ENCODE measurements around the gene SENP2.
"Not testable (repeated sequence)": the region's sequence is repeated elsewhere in the genome, so short reads cannot be mapped to it uniquely, and the experiment has no call there.

The SENP2 gene

DNA sequence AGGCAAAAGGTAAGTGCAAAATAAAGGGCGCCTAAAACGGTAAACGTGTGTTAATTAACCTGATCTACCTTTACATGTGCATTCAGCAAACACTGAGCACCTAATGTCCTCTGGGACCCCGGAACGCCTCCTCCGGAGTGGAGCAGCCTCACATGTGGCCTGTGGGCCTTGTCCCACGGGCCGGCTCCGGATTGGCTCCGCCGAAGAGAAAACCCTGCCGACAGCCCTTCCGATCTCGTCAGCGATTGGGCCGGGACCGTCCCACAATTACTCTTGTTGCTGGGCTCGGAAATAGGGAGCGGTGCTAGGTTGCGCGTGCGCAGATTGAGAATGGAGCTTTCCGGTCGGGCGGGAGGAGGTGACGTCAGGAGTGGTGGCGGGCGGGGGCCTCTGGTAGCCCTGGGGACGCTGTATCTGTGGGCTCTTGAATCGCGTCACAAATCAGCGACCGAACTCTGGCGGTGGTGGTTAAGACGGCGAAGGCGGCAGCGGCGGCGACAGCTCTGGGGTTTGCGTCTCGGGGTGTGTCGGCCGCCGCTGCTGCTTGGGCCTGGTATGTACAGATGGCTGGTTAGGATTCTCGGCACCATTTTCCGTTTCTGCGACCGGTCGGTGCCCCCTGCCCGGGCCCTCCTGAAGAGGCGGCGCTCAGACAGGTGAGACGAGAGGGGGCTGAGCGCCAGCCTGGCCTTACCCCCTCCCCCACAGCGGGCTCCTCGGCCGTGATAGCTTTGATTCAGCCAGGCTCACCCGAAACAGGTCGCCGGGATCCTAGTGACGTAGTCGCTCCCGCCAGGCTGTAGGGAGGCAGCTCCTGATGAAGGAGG lies at the start of gene SENP2:
Gene SENP2 (plus strand): TSS at position 437 of the 827 bp plus-strand sequence. CDS start 119 bp downstream, at position 556.
- DNase-seq, result peak; percentile 98

GRCh38 chr3:185537369-185537970 lies 48.6 kb upstream of the SENP2 start:
- DNase-seq, result peak; percentile 4

DNA sequence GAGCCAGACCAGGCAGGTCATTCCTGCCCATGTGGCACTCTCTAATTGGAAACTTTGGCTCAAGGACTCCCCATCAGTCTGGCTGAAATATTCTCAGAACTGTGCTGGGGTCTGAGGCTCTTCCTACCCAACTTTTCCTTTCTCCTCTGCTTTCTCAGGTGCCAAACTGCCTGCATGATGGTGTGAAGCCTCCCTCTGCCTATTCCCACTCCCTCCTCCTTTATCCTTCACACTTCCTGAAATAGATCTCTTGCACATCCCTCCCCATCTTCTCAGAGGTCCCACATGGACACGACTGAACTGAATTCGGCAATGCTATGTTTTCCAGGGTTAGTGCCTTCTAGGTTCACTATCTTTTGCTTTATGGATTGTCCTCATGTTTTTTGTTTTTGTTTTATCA lies 46.2 kb upstream of the SENP2 start:
- no peak for DNase-seq

- no peak for DNase-seq
Observed at GRCh38 chr3:185540695-185541094, 45.4 kb upstream of the SENP2 start.

DNA sequence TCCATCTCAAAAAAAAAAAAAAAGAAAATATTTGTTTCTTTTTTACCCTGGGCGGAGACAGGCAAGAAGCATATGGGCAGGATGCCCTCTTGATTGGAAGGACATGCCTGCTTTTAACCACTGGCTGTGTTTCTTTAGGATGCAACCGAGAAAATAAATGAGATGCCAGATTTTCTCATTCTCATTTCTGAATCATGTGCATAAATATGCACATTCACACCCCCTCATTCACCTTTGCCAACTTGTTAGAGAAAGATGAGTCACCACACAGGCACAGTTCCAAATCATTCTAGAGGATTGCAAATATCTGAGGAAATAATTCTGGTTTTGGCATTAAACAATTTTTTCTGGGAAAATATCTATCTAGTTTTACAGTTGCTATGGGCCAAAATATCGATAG lies 37.0 kb upstream of the SENP2 start:
- no peak for DNase-seq

DNA sequence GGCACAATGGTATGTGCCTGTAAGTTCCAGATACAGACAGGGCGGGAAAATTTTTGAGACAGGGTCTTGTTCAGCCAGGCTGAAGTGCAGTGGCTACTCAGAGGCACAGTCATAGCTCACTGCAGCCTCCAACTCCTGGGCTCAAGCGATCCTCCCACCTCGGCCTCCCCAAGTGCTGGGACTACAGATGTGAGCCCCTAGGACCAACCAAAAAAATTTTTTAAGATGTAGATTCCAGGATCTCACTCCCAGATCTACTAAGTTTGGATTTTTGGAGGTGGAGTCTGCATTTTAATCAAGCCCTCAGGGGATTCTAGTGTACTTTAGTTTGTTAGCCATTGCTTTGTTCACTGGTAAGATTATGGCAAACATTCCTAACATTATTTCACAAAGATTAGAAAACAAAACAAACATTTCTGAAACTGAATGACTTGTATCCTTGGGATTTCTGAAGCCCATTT lies 36.4 kb upstream of the SENP2 start:
- no peak for DNase-seq

GRCh38 chr3:185552358-185552877 lies 33.7 kb upstream of the SENP2 start, which contains the start of gene LIPH:
LIPH (minus strand) TSS chr3:185552588; CDS start chr3:185552471, 117 bp downstream.
- DNase-seq, result no peak

GRCh38 chr3:185555101-185555501 lies 31.0 kb upstream of the SENP2 start:
- DNase-seq, result no peak

DNA sequence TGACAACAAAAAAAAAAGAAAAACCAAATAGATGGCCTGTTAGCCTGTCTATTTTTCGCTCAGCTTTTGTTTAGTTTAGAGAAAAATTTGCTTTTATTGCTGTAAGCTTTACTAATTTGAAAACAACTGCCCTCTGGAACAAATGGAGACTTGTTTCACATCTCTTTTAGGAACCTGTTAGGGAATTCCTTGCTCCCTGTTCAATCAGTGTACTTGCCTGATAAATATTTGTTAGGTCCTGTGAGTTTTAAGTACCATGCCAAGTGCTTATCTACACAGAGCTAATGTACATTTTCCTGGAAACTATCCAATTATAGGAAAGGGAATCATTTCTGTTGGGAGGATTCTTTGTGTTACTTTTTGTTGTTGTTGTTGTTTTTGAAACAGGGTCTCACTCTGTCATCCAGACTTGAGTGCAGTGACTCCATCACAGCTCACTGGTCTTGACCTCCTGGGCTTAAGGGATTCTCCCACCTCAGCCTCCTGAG lies 30.2 kb upstream of the SENP2 start:
- no peak for DNase-seq

DNA sequence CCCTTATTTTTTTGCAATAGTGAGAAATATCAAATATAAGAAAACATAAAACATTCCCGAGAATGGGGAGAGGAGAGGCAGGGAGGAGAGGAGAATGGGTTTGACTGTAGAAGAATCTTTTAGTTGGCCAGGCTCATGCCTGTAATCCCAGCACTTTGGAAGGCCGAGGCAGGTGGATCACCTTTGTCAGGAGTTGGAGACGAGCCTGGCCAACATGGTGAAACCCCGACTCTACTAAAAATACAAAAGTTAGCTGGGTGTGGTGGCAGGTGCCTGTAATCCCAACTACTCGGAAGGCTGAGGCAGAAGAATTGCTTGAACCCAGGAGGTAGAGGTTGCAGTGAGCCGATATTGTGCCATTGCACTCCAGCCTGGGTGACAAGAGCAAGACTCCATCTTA lies 29.5 kb upstream of the SENP2 start:
- DNase-seq, result not testable (repeated sequence)

- no peak for DNase-seq
Observed at GRCh38 chr3:185558395-185558794, 27.7 kb upstream of the SENP2 start.

GRCh38 chr3:185559706-185560090 lies 26.4 kb upstream of the SENP2 start:
- DNase-seq, result no peak

DNA sequence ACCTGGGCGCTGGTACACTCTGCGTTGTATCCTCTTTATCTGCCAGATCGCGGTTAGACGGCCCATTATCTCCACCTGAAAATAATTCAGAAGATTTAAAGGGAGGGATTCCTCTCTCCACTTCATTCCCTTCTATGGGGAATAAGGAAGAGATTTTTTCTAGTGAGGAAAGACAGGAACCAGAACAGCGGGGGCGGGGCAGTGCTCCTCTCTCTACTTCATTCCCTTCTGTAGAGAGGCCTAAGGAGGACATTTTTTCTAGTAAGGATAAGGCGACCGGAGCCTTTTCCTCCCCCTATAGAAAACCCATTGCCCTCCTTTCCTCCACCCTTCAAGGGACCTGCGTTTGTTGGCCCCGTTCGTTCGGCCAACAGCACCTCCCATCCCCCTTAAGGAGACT lies 25.4 kb upstream of the SENP2 start:
- DNase-seq, result no peak

GRCh38 chr3:185561374-185561943 lies 24.6 kb upstream of the SENP2 start:
- DNase-seq, result no peak

- DNase-seq, result no peak
Observed at GRCh38 chr3:185561958-185562357, 24.1 kb upstream of the SENP2 start.

- DNase-seq, result no peak
Observed at GRCh38 chr3:185572183-185572582, 13.9 kb upstream of the SENP2 start.

DNA sequence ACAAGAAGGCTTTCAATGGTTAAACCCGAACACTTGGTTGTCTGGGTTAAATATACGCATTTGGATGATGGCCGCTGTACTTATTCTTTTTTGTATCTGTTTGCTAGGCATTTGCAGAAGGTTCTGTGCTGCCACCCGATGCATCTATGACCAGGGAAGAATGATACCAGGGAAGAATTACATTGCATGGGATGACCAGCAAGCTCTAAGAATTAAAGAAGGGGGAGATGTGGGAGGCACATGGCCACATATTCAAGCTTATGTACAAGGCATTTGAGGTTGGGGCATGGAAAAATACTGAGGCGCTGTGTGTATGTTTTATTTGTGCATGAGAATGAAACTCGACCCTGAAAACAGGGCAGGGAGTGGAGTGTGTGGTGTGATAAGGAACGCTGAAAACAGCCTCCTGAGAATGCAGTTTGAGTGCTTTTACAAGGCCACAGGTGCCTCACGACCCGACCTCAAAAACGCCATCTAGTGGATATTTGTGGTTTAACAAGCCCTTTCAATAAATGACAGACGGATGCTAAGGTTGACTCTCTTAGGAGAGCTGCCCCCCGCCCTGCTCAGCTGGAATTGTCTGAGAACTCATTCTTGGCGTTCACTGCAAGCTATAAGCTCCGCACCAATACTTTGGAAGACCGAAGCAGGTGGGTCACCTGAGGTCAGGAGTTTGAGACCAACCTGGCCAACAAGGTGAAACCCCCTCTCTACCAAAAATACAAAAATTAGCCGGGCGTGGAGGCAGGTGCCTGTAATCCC lies 10.8 kb upstream of the SENP2 start:
- peak; percentile 65 for DNase-seq

DNA sequence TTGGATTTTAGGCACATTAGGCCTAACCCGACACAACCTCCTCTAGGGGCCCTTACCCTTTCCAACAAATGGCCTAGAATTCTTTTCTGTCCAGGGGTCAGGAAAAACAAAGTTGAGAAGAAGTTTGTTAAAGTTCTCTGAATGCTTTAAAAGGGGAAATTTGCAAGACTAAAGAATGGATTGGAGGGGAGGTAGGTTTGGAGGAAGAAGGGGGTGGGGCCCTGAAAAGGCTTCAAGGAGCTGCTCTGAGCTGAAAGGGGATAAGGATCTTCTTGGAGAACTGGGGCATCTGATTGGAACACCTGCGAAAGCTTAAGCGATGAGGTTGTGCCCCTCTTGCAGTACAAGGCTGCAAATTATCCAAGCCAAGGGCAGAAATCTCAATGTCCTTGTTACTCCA lies 3.9 kb upstream of the SENP2 start:
- DNase-seq, result no peak

DNA sequence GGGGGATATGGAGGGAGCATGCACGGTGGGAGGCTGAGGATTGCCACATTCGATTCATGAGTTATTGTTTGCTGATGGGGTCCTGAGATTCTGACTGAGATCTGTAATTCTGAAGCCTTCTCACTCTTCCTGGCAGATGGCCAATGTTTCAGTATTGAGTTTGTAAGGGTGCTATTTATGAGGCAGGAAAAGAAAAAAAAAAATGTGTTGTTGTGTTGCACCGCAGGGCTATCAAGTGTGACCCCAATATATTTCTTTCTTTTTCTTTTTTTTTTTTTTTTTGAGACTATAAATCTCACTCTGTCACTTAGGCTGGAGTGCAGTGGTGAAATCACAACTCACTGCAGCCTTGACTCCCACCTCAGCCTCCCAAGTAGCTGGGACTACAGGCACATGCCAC lies 3.2 kb upstream of the SENP2 start:
- DNase-seq, result no peak

- no peak for DNase-seq
Observed at GRCh38 chr3:185583925-185584324, 2.2 kb upstream of the SENP2 start.

- DNase-seq, result no peak
Observed at GRCh38 chr3:185584686-185585085, 1.4 kb upstream of the SENP2 start.

DNA sequence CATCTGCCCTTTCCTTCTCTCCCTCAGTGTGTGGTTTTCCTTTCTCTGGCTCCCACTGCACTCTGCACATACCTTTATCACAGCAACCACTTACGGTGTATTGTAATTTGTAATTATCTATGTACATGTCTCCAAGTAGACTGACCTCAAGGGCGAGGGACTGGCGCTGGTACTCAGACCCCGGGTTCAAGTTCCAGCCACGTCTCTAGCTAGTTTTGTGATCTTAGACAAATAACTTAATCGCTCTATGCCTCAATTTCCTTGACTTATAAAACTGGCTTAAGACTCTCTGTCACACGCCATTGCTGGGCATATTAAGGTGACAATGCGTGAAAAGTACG lies 607 bp upstream of the SENP2 start:
- DNase-seq, result no peak

- no peak for DNase-seq
Observed at GRCh38 chr3:185586686-185587039, 568 bp downstream of the SENP2 start.
